Heart left ventricle (tissue), 16 donors: ENCODE measurements around the gene SS18. TPM values are rescaled to one million over a fixed set of nuclear protein-coding genes. Genes with fewer than 3 reads are reported as not detected.

ENCODE experiments used
- ATAC-seq, 4 donors: fragments of 200-7000 bp; cut with Tn5 transposase; one replicate each; pipeline ENCODE4 v1.9.1; 2020 to 2022; ENCODE audit warnings: moderate library complexity in 4 of 4, mild to moderate bottlenecking in 3 of 4, moderate number of reproducible peaks in 1 of 4
- DNase-seq, 5 donors: peaks; one replicate each; pipeline ENCODE4 v3.0.0-alpha.2; 2020
- H3K27ac ChIP-seq, 12 donors: fragments of 200-600 bp; sonication (generic) in 4 of 12; one replicate each; pipeline versions ENCODE4 v1.5.0 to v1.8.0; 2016 to 2022; ENCODE audit warnings: mild to moderate bottlenecking in 2 of 12
- H3K27me3 ChIP-seq, 9 donors: fragments of 200-600 bp; sonication (generic) in 2 of 9; one replicate each; pipeline versions ENCODE4 v1.5.1 to v1.8.0; 2016 to 2022; ENCODE audit warnings: mild to moderate bottlenecking in 3 of 9
- H3K36me3 ChIP-seq, 9 donors: fragments of 200-600 bp; sonication (generic) in 2 of 9; one replicate each; pipeline versions ENCODE4 v1.5.0 to v1.8.0; 2018 to 2022; ENCODE audit warnings: mild to moderate bottlenecking in 2 of 9
- H3K4me1 ChIP-seq, 12 donors: fragments of 200-600 bp; sonication (generic) in 4 of 12; one replicate each; pipeline versions ENCODE4 v1.5.0 to v1.8.0; 2016 to 2022; ENCODE audit warnings: mild to moderate bottlenecking in 3 of 12
- H3K4me3 ChIP-seq, 12 donors: fragments of 200-600 bp; sonication (generic) in 4 of 12; one replicate each; pipeline versions ENCODE4 v1.5.0 to v1.8.0; 2017 to 2022; ENCODE audit warnings: mild to moderate bottlenecking in 9 of 12, moderate library complexity in 4 of 12
- H3K9me3 ChIP-seq, 12 donors: fragments of 200-600 bp; sonication (generic) in 4 of 12; one replicate each; pipeline versions ENCODE4 v1.5.0 to v1.8.0; 2016 to 2022; ENCODE audit warnings: mild to moderate bottlenecking in 1 of 12
- CTCF ChIP-seq, 12 donors: fragments of 200-600 bp; sonication (generic) in 4 of 12; IDR thresholded peaks; one replicate each; pipeline versions ENCODE4 v1.5.0 to v1.8.0; 2018 to 2022; ENCODE audit warnings: antibody characterized with exemption in 12 of 12, mild to moderate bottlenecking in 5 of 12
- POLR2A ChIP-seq, 2 donors: fragments of 450-650 bp; IDR thresholded peaks; one replicate each; pipeline ENCODE4 v1.6.1; 2017; ENCODE audit warnings: antibody characterized with exemption in 2 of 2, mild to moderate bottlenecking in 2 of 2, moderate library complexity in 2 of 2
- WGBS, 4 donors: extraction: QIAGEN DNeasy Blood & Tissue Kit in 2 of 4; methylation state at CpG; one replicate each; pipeline versions ENCODE4 v1.1.5 to v1.1.7; 2013 to 2018; 5-methylcytosine and 5-hydroxymethylcytosine counted together
- intact Hi-C, 10 donors: fragments of 100-400 bp; cut with DNase I; formaldehyde crosslinking; loops; one replicate each; pipeline versions ENCODE4 v1.11.1 to v1.14.2; 2022
- long read RNA-seq, 3 donors: library from polyadenylated mRNA; unstranded; transcript quantifications; one replicate each; pipeline ENCODE4 v2.0.0, GENCODE V29; 2020 to 2021
- polyA plus RNA-seq, 2 donors: library from polyadenylated mRNA; stranded (reverse); fragments of 200-250 nt; gene quantifications; one replicate each; pipeline ENCODE4 v1.2.3, GENCODE V29; 2013
- total RNA-seq, 9 donors: library from RNA; depleted of rRNA in 2 of 9; stranded (reverse); fragments of >200 nt in 2 of 9; fragmentation: NEBNext Ultra II Directional in 3 of 9; extraction: Animal tissue kit (Norgen Biotek cat#: 25700) in 3 of 9; gene quantifications; one replicate each; pipeline versions ENCODE4 v1.1.0 to v1.2.4, GENCODE V29; 2016 to 2023
- donor health status: ischemic (EF 13 %, LVEDD 7.1; RV severe dilation, severe dysfunction).
- donor health status: healthy with polysubstance abuse.
- donor health status: DM: no; HTN: yes; CAD: no.
- donor health status: DM: no; HTN: no; CAD: no.
- donor health status: ischemic (EF 25% LVEDD 6.9; RV normal size, moderate dysfunction).
- donor health status: ischemic (EF 25% LVEDD 5.7; RV mildly dilated, moderate dysfunction).
- donor health status: healthy.
- donor health status: DM: yes; HTN: yes; CAD: no.
- donor health status: ischemic (EF 35%, LVEDD 5.7; RV mildly dilated, moderate dysfunction).
- donor health status: nonischemic (EF 11% LVEDD 7.7; RV severe dilation, severe dysfunction).
- donor health status: DM: yes; HTN: yes; CAD: no.
- donor health status: PGD.
- donor health status: ischemic (EF 29% LVEDD 5.4; RV normal size, mild dysfunction).
- donor health status: nonischemic (EF 23%, LVEDD 6.1; RV moderate dilation, normal function).

SS18 gene
- total RNA-seq, result 10 to 100 TPM; 27.3 to 60.5 (median 39.7) TPM
- polyA plus RNA-seq, result 10 to 100 TPM; 14.4 to 26.6 TPM
- long read RNA-seq, donor 1, transcript SS18-203 (11 exons, 3,414 nt), result major isoform, 36 of 52 reads
- long read RNA-seq, donor 1, transcript SS18-201 (10 exons, 1,836 nt), result minor isoform, 6 of 52 reads
- long read RNA-seq, donor 1, partial matches to known transcripts, result 5 of 52 reads
- long read RNA-seq, donor 1, other reads (novel, unspliced or antisense), result 5 of 52 reads
- long read RNA-seq, donor 2, transcript SS18-201 (10 exons, 1,836 nt), result minor isoform, 39 of 157 reads
- long read RNA-seq, donor 2, transcript SS18-203 (11 exons, 3,414 nt), result major isoform, 100 of 157 reads
- long read RNA-seq, donor 2, partial matches to known transcripts, result 6 of 157 reads
- long read RNA-seq, donor 2, other reads (novel, unspliced or antisense), result 10 of 157 reads
- long read RNA-seq, donor 3, transcript SS18-203 (11 exons, 3,414 nt), result major isoform, 34 of 71 reads
- long read RNA-seq, donor 3, transcript SS18-201 (10 exons, 1,836 nt), result minor isoform, 23 of 71 reads
- long read RNA-seq, donor 3, partial matches to known transcripts, result 7 of 71 reads
- long read RNA-seq, donor 3, other reads (novel, unspliced or antisense), result 7 of 71 reads

- intact Hi-C loops, result loop anchor here in 7 of 10 donors (1.0 to 10.0 kb wide), 5 partner anchors 134 to 567 kb away; partner anchors contain the start of gene TAF4B (in 6 of the 7)
- no peaks in the 10 kb centered on the region for H3K9me3 ChIP-seq
- ATAC-seq, result peak; percentile 97 to 98 (median 98)
Observed at GRCh38 chr18:26090130-26091046, at the start of gene SS18. SS18 (minus strand) TSS chr18:26090613; CDS start chr18:26090569, 44 bp downstream.

GRCh38 chr18:26135548-26135947, 45.1 kb upstream of the SS18 start:
- H3K9me3 ChIP-seq, result no peaks in the 10 kb centered on the region
- WGBS, 4 donors, result 91 to 96% (median 92%) methylated on average over 1 of the region's 1 CpG
- no peaks in the 10 kb centered on the region for H3K27me3 ChIP-seq
- H3K4me3 ChIP-seq, result no peak overlapping the region
- no peak overlapping the region for H3K27ac ChIP-seq
- DNase-seq (no peak), ATAC-seq (no peak)
- H3K36me3 ChIP-seq, result no peaks in the 10 kb centered on the region
- intact Hi-C loops, result loop anchor here in 1 of 10 donors (10.0 kb wide), 1 partner anchor 49 kb away; no protein-coding TSS in a partner anchor
- H3K4me1 ChIP-seq, result no peaks in the 10 kb centered on the region
- TF ChIP-seq CTCF (IDR thresholded peaks at IDR 0.05), result no peak
- no peak for TF ChIP-seq POLR2A (IDR thresholded peaks at IDR 0.05)

More at GRCh38 chr18:26090130-26091046, at the start of gene SS18:
- WGBS, 4 donors, result 0 to 1% (median 0%) methylated on average over 38 to 89 of the region's 89 CpGs
- H3K36me3 ChIP-seq, result peaks cover 0 to 20% (median 18%) of the 10 kb centered on the region in 9 donors
- H3K27ac ChIP-seq, result peak within 1 kb of the TSS; percentile 90 to 100 (median 98)
- no peaks in the 10 kb centered on the region for H3K27me3 ChIP-seq
- H3K4me1 ChIP-seq, result peaks cover 2 to 41% (median 20%) of the 10 kb centered on the region in 12 donors
- TF ChIP-seq POLR2A (IDR thresholded peaks at IDR 0.05) (peak in 1 of 2 donors; percentile 45), CTCF (IDR thresholded peaks at IDR 0.05) (peak in 2 of 12 donors; percentile 8 to 24)
- peak; percentile 95 to 96 (median 96) for DNase-seq
- peak within 1 kb of the TSS; percentile 63 to 99 (median 86) for H3K4me3 ChIP-seq

- Histone ChIP-seq H3K27ac (no peak overlapping the region), H3K9me3 (no peaks in the 10 kb centered on the region), H3K4me1 (no peaks in the 10 kb centered on the region), H3K27me3 (no peaks in the 10 kb centered on the region), H3K4me3 (peak overlapping the region in 7 of 12 donors; percentile 15 to 34 (median 27)), H3K36me3 (no peaks in the 10 kb centered on the region)
- 80 to 95% (median 85%) methylated on average over 6 of the region's 6 CpGs for WGBS, 4 donors
- no peak for ATAC-seq
- intact Hi-C loops, result loop anchor here in 1 of 10 donors (10.0 kb wide), 1 partner anchor 51 kb away; no protein-coding TSS in a partner anchor
- no peak for DNase-seq
- TF ChIP-seq POLR2A (IDR thresholded peaks at IDR 0.05) (no peak), CTCF (IDR thresholded peaks at IDR 0.05) (no peak)
Observed at GRCh38 chr18:26134107-26134506, 43.7 kb upstream of the SS18 start.
